Measurements from ENCODE around the gene CNFN. TPM values are rescaled to one million over a fixed set of nuclear protein-coding genes. Genes with fewer than 3 reads are reported as not detected.

CNFN gene
- total RNA-seq, 1 donor from 2014 or later: 2.8 TPM

GRCh38 chr19:42378225-42379215 is 11.6 kb downstream of the CNFN start:
- peaks cover 5% of the 10 kb centered on the region for H3K9me3 Mint-ChIP-seq (ENCODE audit: unreplicated experiment)
- no peak for TF ChIP-seq CTCF (IDR thresholded peaks at IDR 0.05; ENCODE audit: partially characterized antibody, unreplicated experiment)
- H3K4me1 Mint-ChIP-seq (ENCODE audit: low read depth, unreplicated experiment): peaks cover 6% of the 10 kb centered on the region
- DNase-seq: no peak
- no peak overlapping the region for H3K27ac Mint-ChIP-seq (ENCODE audit: unreplicated experiment)
- no peak overlapping the region for H3K4me3 Mint-ChIP-seq (ENCODE audit: unreplicated experiment)
- H3K36me3 Mint-ChIP-seq (ENCODE audit: unreplicated experiment): peaks cover 8% of the 10 kb centered on the region
- H3K27me3 Mint-ChIP-seq (ENCODE audit: unreplicated experiment): peaks cover 8% of the 10 kb centered on the region

- TF ChIP-seq CTCF (IDR thresholded peaks at IDR 0.05; ENCODE audit: partially characterized antibody, unreplicated experiment): no peak
- Mint-ChIP-seq H3K4me1 (ENCODE audit: low read depth, unreplicated experiment) (peaks cover 7% of the 10 kb centered on the region), H3K36me3 (ENCODE audit: unreplicated experiment) (peaks cover 8% of the 10 kb centered on the region), H3K27me3 (ENCODE audit: unreplicated experiment) (peaks cover 11% of the 10 kb centered on the region), H3K9me3 (ENCODE audit: unreplicated experiment) (peaks cover 5% of the 10 kb centered on the region), H3K27ac (ENCODE audit: unreplicated experiment) (no peak overlapping the region), H3K4me3 (ENCODE audit: unreplicated experiment) (no peak overlapping the region)
- DNase-seq: no peak
These were observed 13.9 kb downstream of the CNFN start for GRCh38 chr19:42376177-42376555.

- no peak for DNase-seq
- no peak for TF ChIP-seq CTCF (IDR thresholded peaks at IDR 0.05; ENCODE audit: partially characterized antibody, unreplicated experiment)
- H3K36me3 Mint-ChIP-seq (ENCODE audit: unreplicated experiment): peaks cover 8% of the 10 kb centered on the region
- H3K4me1 Mint-ChIP-seq (ENCODE audit: low read depth, unreplicated experiment): peaks cover 9% of the 10 kb centered on the region
- no peak overlapping the region for H3K27ac Mint-ChIP-seq (ENCODE audit: unreplicated experiment)
- H3K9me3 Mint-ChIP-seq (ENCODE audit: unreplicated experiment): peaks cover 5% of the 10 kb centered on the region
- peaks cover 12% of the 10 kb centered on the region for H3K27me3 Mint-ChIP-seq (ENCODE audit: unreplicated experiment)
- H3K4me3 Mint-ChIP-seq (ENCODE audit: unreplicated experiment): no peak overlapping the region
These were observed 14.5 kb downstream of the CNFN start for GRCh38 chr19:42375415-42376176.

GRCh38 chr19:42374826-42375376 is 15.2 kb downstream of the CNFN start:
- H3K9me3 Mint-ChIP-seq (ENCODE audit: unreplicated experiment): peaks cover 6% of the 10 kb centered on the region
- peaks cover 14% of the 10 kb centered on the region for H3K27me3 Mint-ChIP-seq (ENCODE audit: unreplicated experiment)
- H3K4me1 Mint-ChIP-seq (ENCODE audit: low read depth, unreplicated experiment): peaks cover 11% of the 10 kb centered on the region
- DNase-seq: no peak
- no peak overlapping the region for H3K4me3 Mint-ChIP-seq (ENCODE audit: unreplicated experiment)
- TF ChIP-seq CTCF (IDR thresholded peaks at IDR 0.05; ENCODE audit: partially characterized antibody, unreplicated experiment): no peak
- H3K27ac Mint-ChIP-seq (ENCODE audit: unreplicated experiment): no peak overlapping the region
- H3K36me3 Mint-ChIP-seq (ENCODE audit: unreplicated experiment): peaks cover 8% of the 10 kb centered on the region

All from glutamatergic neuron (in vitro differentiated cells).